Measurements from ENCODE around the gene MRAS. TPM values are rescaled to one million over a fixed set of nuclear protein-coding genes. Genes with fewer than 3 reads are reported as not detected.

Gene MRAS
- total and polyA plus RNA-seq, 3 donors from 2014 or later = 21.7 to 35.7 (median 27.6) TPM

DNA sequence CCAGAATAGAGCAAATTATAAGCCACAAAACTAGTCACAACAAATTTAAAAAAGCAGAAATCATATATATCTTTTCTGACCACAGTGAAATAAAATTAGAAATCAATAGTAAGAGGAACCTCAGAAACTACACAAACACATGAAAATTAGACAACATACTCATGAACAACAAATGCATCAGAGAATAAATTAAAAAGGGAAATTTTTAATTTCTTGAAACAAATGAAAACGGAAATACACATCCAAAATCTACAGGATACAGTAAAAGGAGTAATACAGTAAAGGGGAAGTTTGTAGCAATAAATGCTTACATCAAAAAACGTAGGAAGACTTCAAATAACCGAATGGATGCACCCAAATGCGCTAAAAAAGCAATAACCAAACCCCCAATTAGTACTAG is 37.9 kb upstream of the MRAS start:
- no peak overlapping the region for H3K27ac ChIP-seq
- DNase-seq = no peak
- H3K4me3 ChIP-seq = no peak overlapping the region
- intact Hi-C loops (cut with DNase I; ENCODE audit: low total_unique reads) = no loop called here
- H3K9me3 ChIP-seq = no peaks in the 10 kb centered on the region
- WGBS, 2 donors = 84 to 87% methylated on average over 4 of the region's 4 CpGs
- H3K36me3 ChIP-seq (ENCODE audit: low read depth, missing control alignments) = no peaks in the 10 kb centered on the region
- H3K27me3 ChIP-seq = no peaks in the 10 kb centered on the region
- TF ChIP-seq POLR2A (IDR thresholded peaks at IDR 0.05) = no peak
- TF ChIP-seq, protein P1, sequence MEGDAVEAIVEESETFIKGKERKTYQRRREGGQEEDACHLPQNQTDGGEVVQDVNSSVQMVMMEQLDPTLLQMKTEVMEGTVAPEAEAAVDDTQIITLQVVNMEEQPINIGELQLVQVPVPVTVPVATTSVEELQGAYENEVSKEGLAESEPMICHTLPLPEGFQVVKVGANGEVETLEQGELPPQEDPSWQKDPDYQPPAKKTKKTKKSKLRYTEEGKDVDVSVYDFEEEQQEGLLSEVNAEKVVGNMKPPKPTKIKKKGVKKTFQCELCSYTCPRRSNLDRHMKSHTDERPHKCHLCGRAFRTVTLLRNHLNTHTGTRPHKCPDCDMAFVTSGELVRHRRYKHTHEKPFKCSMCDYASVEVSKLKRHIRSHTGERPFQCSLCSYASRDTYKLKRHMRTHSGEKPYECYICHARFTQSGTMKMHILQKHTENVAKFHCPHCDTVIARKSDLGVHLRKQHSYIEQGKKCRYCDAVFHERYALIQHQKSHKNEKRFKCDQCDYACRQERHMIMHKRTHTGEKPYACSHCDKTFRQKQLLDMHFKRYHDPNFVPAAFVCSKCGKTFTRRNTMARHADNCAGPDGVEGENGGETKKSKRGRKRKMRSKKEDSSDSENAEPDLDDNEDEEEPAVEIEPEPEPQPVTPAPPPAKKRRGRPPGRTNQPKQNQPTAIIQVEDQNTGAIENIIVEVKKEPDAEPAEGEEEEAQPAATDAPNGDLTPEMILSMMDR (IDR thresholded peaks at IDR 0.05) = no peak
- peaks cover 7% of the 10 kb centered on the region for H3K4me1 ChIP-seq

GRCh38 chr3:138314751-138315150 is 33.6 kb upstream of the MRAS start:
- TF ChIP-seq, protein P1 (IDR thresholded peaks at IDR 0.05) = no peak
- TF ChIP-seq POLR2A (IDR thresholded peaks at IDR 0.05) = no peak
- Histone ChIP-seq H3K9me3 (no peaks in the 10 kb centered on the region), H3K4me1 (peaks cover 8% of the 10 kb centered on the region), H3K27me3 (no peaks in the 10 kb centered on the region), H3K4me3 (no peak overlapping the region), H3K36me3 (ENCODE audit: low read depth, missing control alignments) (no peaks in the 10 kb centered on the region), H3K27ac (no peak overlapping the region)
- DNase-seq = no peak
- intact Hi-C loops (cut with DNase I; ENCODE audit: low total_unique reads) = no loop called here
- 60 to 69% methylated on average over 1 of the region's 1 CpG for WGBS, 2 donors

DNA sequence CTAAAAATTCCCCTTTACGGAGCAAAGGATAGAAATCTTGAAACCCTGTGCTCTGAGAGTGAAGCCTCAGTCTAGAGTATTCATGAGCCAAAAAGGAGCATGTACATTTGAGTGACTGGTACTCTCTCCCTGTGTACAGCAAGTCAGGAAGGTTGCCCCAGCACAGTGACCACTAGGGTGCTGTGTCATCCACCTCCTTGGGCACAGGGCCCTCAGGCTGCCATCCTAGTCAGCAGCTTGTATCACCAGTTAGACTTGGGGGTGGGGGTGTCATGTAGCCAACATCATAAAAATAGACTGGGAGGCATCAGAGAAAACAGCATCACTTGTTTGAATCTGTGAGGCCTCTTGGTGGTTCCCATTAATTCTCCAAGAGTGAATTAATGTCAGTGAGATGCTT is 30.7 kb upstream of the MRAS start:
- WGBS, 2 donors = 97 to 100% methylated on average over 1 of the region's 1 CpG
- Histone ChIP-seq H3K36me3 (ENCODE audit: low read depth, missing control alignments) (no peaks in the 10 kb centered on the region), H3K27me3 (no peaks in the 10 kb centered on the region), H3K4me1 (peaks cover 8% of the 10 kb centered on the region), H3K9me3 (no peaks in the 10 kb centered on the region), H3K27ac (no peak overlapping the region), H3K4me3 (no peak overlapping the region)
- TF ChIP-seq POLR2A (IDR thresholded peaks at IDR 0.05) = no peak
- TF ChIP-seq, protein P1 (IDR thresholded peaks at IDR 0.05) = no peak
- intact Hi-C loops (cut with DNase I; ENCODE audit: low total_unique reads) = no loop called here
- DNase-seq = no peak

DNA sequence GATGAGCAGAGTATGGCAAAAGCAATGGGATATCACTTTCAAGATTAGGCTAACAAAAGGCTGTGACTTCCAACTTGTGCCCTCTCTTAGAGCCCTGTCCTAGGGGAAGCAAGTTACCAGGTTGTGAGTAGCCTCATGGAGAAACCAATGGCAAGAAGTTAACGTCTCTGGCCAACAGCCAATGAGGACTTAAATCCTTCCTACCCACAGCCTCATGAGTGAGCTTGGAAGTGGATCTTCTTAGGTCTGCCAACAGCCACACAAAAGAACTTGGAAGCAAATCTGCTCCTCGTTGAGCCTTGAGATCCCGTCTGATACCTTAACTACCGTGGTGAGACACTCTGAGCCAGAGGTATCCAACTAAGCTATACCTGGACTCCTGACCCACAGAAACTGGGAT is 24.4 kb upstream of the MRAS start:
- no peaks in the 10 kb centered on the region for H3K9me3 ChIP-seq
- no peaks in the 10 kb centered on the region for H3K36me3 ChIP-seq (ENCODE audit: low read depth, missing control alignments)
- no peaks in the 10 kb centered on the region for H3K4me1 ChIP-seq
- H3K27ac ChIP-seq = no peak overlapping the region
- H3K4me3 ChIP-seq = no peak overlapping the region
- DNase-seq = no peak
- H3K27me3 ChIP-seq = no peaks in the 10 kb centered on the region
- 63 to 67% methylated on average over 4 of the region's 4 CpGs for WGBS, 2 donors
- intact Hi-C loops (cut with DNase I; ENCODE audit: low total_unique reads) = no loop called here
- TF ChIP-seq POLR2A (IDR thresholded peaks at IDR 0.05) = no peak
- TF ChIP-seq, protein P1 (IDR thresholded peaks at IDR 0.05) = no peak

- Histone ChIP-seq H3K27me3 (no peaks in the 10 kb centered on the region), H3K36me3 (ENCODE audit: low read depth, missing control alignments) (no peaks in the 10 kb centered on the region), H3K9me3 (no peaks in the 10 kb centered on the region), H3K27ac (no peak overlapping the region), H3K4me3 (no peak overlapping the region), H3K4me1 (no peaks in the 10 kb centered on the region)
- DNase-seq = no peak
- TF ChIP-seq, protein P1 (IDR thresholded peaks at IDR 0.05) = no peak
- TF ChIP-seq POLR2A (IDR thresholded peaks at IDR 0.05) = no peak
- intact Hi-C loops (cut with DNase I; ENCODE audit: low total_unique reads) = no loop called here
Observed at GRCh38 chr3:138325990-138326389, 22.4 kb upstream of the MRAS start.

All from testis (tissue), 3 donors.